PC-9 (cell line): Measurements from ENCODE around the gene PHACTR3. TPM values are rescaled to one million over a fixed set of nuclear protein-coding genes. Genes with fewer than 3 reads are reported as not detected.
A peak's percentile ranks its signal among the peaks of the same experiment; 100 is the strongest.

Experiments used
- BruUV-seq: library from RNA; stranded (reverse); fragments of 400-500 nt; replicated peaks from 2 replicates; lab custom pipeline; 2021; lab: Mats Ljungman, UMichigan
- CTCF ChIA-PET: fragments of 300-600 bp; sonication (Branson Sonifier 250); formaldehyde crosslinking; loops from one replicate; lab custom pipeline; 2022; ENCODE audit warnings: antibody characterized with exemption; lab: Charles Lee
- POLR2A ChIA-PET: fragments of 300-600 bp; sonication (Branson Sonifier 250); formaldehyde crosslinking; loops from one replicate; lab custom pipeline; 2022; ENCODE audit warnings: antibody characterized with exemption; ENCODE audit not compliant: unreplicated experiment; lab: Charles Lee
- DNase-seq, 2 experiments: peaks; one replicate each; pipeline versions ENCODE4 v3.0.0 to v3.0.0-alpha.2; 2015 to 2022; ENCODE audit warnings: mixed read lengths in 1 of 2
- H2AFZ ChIP-seq: fragments of 200-600 bp; sonication (generic); 2 replicates; pipeline ENCODE4 v1.8.1; 2017; ENCODE audit warnings: antibody characterized with exemption
- H3F3A ChIP-seq: fragments of 200-600 bp; sonication (generic); 2 replicates; pipeline ENCODE4 v1.8.1; 2017; ENCODE audit warnings: antibody characterized with exemption, mild to moderate bottlenecking, low read depth; ENCODE audit not compliant: insufficient read depth
- H3K27ac ChIP-seq: fragments of 200-600 bp; sonication (generic); 2 replicates; pipeline ENCODE4 v1.6.1; 2016; ENCODE audit warnings: mixed run types
- H3K27me3 ChIP-seq: fragments of 200-600 bp; sonication (generic); 2 replicates; pipeline ENCODE4 v1.6.1; 2016; ENCODE audit warnings: low read depth, mixed run types; ENCODE audit not compliant: insufficient read depth
- H3K36me3 ChIP-seq: fragments of 200-600 bp; sonication (generic); 2 replicates; pipeline ENCODE4 v1.6.1; 2016; ENCODE audit warnings: low read depth, mixed run types
- H3K4me1 ChIP-seq: fragments of 200-600 bp; sonication (generic); replicated peaks from 2 replicates; pipeline ENCODE4 v1.6.1; 2016; ENCODE audit warnings: mixed run types; ENCODE audit not compliant: insufficient read depth
- H3K4me2 ChIP-seq: fragments of 200-600 bp; sonication (generic); 2 replicates; pipeline ENCODE4 v1.6.1; 2017; ENCODE audit warnings: mixed run types
- H3K4me3 ChIP-seq: fragments of 200-600 bp; sonication (generic); 2 replicates; pipeline ENCODE4 v1.6.1; 2016; ENCODE audit warnings: mixed run types
- H3K79me2 ChIP-seq: fragments of 200-600 bp; sonication (generic); 2 replicates; pipeline ENCODE4 v1.6.1; 2017; ENCODE audit warnings: low read depth, mixed run types
- H3K9me2 ChIP-seq: fragments of 200-600 bp; sonication (generic); 2 replicates; pipeline ENCODE4 v1.8.1; 2017; ENCODE audit warnings: mild to moderate bottlenecking; ENCODE audit not compliant: insufficient read depth
- H3K9me3 ChIP-seq: fragments of 200-600 bp; sonication (generic); 2 replicates; pipeline ENCODE4 v1.8.1; 2016; ENCODE audit warnings: low read depth; ENCODE audit not compliant: insufficient read depth
- H4K20me1 ChIP-seq: fragments of 200-600 bp; sonication (generic); 2 replicates; pipeline ENCODE4 v1.8.1; 2017; ENCODE audit not compliant: insufficient read depth
- EZH2 ChIP-seq: fragments of 200-600 bp; sonication (generic); IDR thresholded peaks from 2 replicates; pipeline ENCODE4 v1.8.0; 2017; ENCODE audit warnings: antibody characterized with exemption, low read depth
- intact Hi-C: fragments of 100-400 bp; cut with micrococcal nuclease; formaldehyde crosslinking; loops from one replicate; pipeline ENCODE4 v1.10.0; 2022; ENCODE audit not compliant: unreplicated experiment
- total RNA-seq: library from RNA; stranded (reverse); gene quantifications from 2 replicates; pipeline ENCODE4 v1.2.3, GENCODE V29; 2021
- TF ChIP-seq, protein P1 (sequence below): fragments of 200-600 bp; sonication (generic); conservative IDR thresholded peaks from 2 replicates; pipeline ENCODE4 v1.6.1; 2017; ENCODE audit warnings: mixed run types, antibody characterized with exemption, mild to moderate bottlenecking, moderate library complexity

Gene PHACTR3
- total RNA-seq, 1 experiment from 2014 or later, result 0.41 TPM

DNA sequence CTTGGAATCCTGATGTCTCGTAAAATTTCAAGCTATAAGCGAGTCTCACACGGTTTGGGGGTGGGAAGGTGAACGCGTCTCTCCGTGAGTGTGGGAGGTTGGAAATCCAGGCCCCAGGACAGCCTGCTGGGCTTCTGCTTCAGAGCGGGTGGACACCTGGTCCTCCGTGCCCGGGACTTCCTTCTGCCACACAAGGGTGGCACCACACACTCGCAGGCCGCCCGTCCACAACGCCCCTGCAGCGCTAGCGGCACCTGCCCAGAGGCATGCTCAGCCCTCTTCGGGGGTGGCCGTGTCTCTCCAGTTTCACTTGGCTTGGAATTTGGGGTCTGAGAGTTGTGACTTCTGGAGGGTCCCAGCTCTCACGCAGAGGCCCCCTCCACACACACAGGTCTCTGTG, 151.9 kb downstream of the PHACTR3 start:
- BruUV-seq, result no TSS peak

DNA sequence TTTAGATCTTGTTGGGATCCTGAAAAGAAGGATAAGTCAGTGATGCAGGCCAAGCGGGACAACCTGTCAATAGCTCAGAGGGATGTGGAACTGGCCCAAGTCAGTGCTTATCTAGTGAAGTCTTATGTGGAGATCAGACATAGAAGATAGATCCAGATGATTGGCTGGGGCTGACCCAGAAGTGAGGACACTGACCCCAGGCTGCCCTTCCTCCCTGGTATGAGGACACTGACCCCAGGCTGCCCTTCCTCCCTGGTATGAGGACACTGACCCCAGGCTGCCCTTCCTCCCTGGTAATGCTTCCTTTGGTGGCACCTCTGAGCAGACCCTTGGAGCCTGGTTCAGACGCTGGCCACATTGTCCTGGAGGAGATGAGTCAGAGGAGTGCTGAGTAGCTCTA, 159.7 kb downstream of the PHACTR3 start:
- CTCF ChIA-PET, result no interaction called here

More for the DNA sequence above, 151.9 kb downstream of the PHACTR3 start:
- DNase-seq, result no peak
- H3K9me2 ChIP-seq, result no peaks in the 10 kb centered on the region
- ChIA-PET POLR2A (no interaction called here), CTCF (no interaction called here)
- intact Hi-C loops, result no loop called here
- H3K27ac ChIP-seq, result no peak overlapping the region
- peaks cover 100% of the 10 kb centered on the region for H3K27me3 ChIP-seq
- no peak overlapping the region for H3K4me3 ChIP-seq
- H3K79me2 ChIP-seq, result no peaks in the 10 kb centered on the region
- H3K4me1 ChIP-seq, result no peaks in the 10 kb centered on the region
- H3K4me2 ChIP-seq, result no peak overlapping the region
- no peaks in the 10 kb centered on the region for H3K36me3 ChIP-seq
- TF ChIP-seq, protein P1, sequence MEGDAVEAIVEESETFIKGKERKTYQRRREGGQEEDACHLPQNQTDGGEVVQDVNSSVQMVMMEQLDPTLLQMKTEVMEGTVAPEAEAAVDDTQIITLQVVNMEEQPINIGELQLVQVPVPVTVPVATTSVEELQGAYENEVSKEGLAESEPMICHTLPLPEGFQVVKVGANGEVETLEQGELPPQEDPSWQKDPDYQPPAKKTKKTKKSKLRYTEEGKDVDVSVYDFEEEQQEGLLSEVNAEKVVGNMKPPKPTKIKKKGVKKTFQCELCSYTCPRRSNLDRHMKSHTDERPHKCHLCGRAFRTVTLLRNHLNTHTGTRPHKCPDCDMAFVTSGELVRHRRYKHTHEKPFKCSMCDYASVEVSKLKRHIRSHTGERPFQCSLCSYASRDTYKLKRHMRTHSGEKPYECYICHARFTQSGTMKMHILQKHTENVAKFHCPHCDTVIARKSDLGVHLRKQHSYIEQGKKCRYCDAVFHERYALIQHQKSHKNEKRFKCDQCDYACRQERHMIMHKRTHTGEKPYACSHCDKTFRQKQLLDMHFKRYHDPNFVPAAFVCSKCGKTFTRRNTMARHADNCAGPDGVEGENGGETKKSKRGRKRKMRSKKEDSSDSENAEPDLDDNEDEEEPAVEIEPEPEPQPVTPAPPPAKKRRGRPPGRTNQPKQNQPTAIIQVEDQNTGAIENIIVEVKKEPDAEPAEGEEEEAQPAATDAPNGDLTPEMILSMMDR, result no peak
- no peak for TF ChIP-seq EZH2
- H3F3A ChIP-seq, result no peaks in the 10 kb centered on the region
- H2AFZ ChIP-seq, result no peak overlapping the region
- no peaks in the 10 kb centered on the region for H3K9me3 ChIP-seq
- H4K20me1 ChIP-seq, result no peaks in the 10 kb centered on the region; the same call in 1 of the 2 replicates

GRCh38 chr20:59765599-59766177, 161.3 kb downstream of the PHACTR3 start:
- H3K36me3 ChIP-seq, result no peaks in the 10 kb centered on the region
- H3K27ac ChIP-seq, result no peak overlapping the region
- H3K4me1 ChIP-seq, result peaks cover 9% of the 10 kb centered on the region; the same call in 1 of the 2 replicates
- ChIA-PET POLR2A (no interaction called here), CTCF (no interaction called here)
- no TSS peak for BruUV-seq
- intact Hi-C loops, result no loop called here
- H3K4me2 ChIP-seq, result no peak overlapping the region
- H3K4me3 ChIP-seq, result no peak overlapping the region
- H2AFZ ChIP-seq, result no peak overlapping the region
- DNase-seq, result peak in 1 of 2 experiments; percentile 17
- H4K20me1 ChIP-seq, result no peaks in the 10 kb centered on the region; the same call in 1 of the 2 replicates
- no peaks in the 10 kb centered on the region for H3K9me2 ChIP-seq
- H3K9me3 ChIP-seq, result no peaks in the 10 kb centered on the region
- H3K27me3 ChIP-seq, result peaks cover 46% of the 10 kb centered on the region
- H3F3A ChIP-seq, result peaks cover 7% of the 10 kb centered on the region; the same call in 1 of the 2 replicates
- H3K79me2 ChIP-seq, result no peaks in the 10 kb centered on the region
- no peak for TF ChIP-seq EZH2
- TF ChIP-seq, protein P1, result no peak

More for the DNA sequence above, 159.7 kb downstream of the PHACTR3 start:
- H3K9me2 ChIP-seq, result no peaks in the 10 kb centered on the region
- H3K36me3 ChIP-seq, result no peaks in the 10 kb centered on the region
- POLR2A ChIA-PET, result no interaction called here
- no peaks in the 10 kb centered on the region for H3K4me1 ChIP-seq
- no peak for TF ChIP-seq EZH2
- TF ChIP-seq, protein P1, result no peak
- no peaks in the 10 kb centered on the region for H3K9me3 ChIP-seq
- DNase-seq, result no peak
- H2AFZ ChIP-seq, result no peak overlapping the region
- H4K20me1 ChIP-seq, result no peaks in the 10 kb centered on the region
- H3K79me2 ChIP-seq, result no peaks in the 10 kb centered on the region
- intact Hi-C loops, result no loop called here
- no peaks in the 10 kb centered on the region for H3F3A ChIP-seq
- no peak overlapping the region for H3K4me2 ChIP-seq
- H3K27ac ChIP-seq, result no peak overlapping the region
- no TSS peak for BruUV-seq
- peaks cover 63% of the 10 kb centered on the region for H3K27me3 ChIP-seq
- no peak overlapping the region for H3K4me3 ChIP-seq
